ENCODE measurements around the gene USP9X.
A peak's percentile ranks its signal among the peaks of the same experiment; 100 is the strongest.
"Not testable (repeated sequence)": the region's sequence is repeated elsewhere in the genome, so short reads cannot be mapped to it uniquely, and the experiment has no call there.

The USP9X gene

DNA sequence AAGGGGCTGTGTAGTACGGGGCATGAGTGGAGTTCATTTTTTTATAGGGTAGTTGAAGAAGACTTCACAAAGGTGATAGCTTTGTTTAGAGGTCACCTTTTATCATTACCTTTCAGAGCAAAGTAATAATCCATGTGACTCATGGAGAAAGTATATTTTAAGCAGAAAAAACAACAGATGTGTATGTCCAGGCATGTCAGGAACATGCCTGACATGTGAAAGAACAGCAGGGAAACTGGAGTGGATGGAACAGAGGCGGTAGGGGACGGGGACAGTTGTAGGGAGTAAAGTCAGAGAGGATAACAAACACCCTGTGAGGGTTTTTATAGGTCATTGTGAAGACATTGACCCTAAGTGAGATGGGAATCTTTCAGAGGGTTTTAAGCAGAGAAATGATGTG lies 107.6 kb downstream of the USP9X start:
- DNase-seq = no peak

DNA sequence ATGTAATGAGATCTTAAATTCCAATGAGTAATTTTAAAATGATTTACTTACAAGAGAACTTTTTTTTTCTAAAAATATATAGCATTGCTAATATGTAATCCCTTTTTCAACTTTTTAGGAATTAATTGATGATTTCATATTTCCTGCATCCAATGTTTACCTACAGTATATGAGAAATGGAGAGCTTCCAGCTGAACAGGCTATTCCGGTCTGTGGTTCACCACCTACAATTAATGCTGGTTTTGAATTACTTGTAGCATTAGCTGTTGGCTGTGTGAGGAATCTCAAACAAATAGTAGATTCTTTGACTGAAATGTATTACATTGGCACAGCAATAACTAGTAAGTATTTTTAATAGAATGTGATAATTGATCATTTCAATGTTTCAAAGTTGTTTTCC lies 113.2 kb downstream of the USP9X start:
- no peak for DNase-seq

DNA sequence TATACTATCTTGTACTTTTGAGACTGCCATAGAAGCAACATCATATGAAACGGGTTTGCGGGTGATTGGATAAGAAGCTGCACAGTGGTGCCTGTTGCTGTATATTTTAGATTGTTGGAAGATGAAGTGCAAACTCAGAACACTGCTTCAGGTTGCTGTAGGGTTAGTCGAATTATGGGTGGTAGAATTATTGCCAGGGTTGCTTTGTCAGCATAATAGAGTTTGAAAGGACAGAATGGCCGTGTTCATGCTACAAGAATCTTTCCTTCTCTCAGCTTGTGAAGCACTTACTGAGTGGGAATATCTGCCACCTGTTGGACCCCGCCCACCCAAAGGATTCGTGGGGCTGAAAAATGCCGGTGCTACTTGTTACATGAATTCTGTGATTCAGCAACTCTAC lies 115.5 kb downstream of the USP9X start:
- no peak for DNase-seq

DNA sequence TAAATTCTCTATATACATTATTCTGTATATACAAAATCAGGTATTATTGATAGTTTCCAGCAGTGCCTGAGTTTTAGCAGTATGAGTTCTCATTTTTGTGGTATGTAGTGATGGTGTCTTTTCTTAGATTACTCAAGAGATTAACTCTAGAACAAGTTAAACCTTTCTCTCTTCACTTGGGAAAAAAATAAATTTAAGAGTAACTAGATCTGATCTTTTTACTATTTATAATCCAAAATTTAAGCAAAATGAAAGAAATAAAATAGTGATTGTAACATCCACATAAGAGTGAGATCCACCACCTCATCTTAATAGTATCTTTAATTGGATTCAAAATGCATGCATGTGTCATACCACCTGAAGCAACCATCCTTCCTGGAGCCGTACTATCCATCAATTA lies 124.6 kb downstream of the USP9X start:
- DNase-seq = no peak

DNA sequence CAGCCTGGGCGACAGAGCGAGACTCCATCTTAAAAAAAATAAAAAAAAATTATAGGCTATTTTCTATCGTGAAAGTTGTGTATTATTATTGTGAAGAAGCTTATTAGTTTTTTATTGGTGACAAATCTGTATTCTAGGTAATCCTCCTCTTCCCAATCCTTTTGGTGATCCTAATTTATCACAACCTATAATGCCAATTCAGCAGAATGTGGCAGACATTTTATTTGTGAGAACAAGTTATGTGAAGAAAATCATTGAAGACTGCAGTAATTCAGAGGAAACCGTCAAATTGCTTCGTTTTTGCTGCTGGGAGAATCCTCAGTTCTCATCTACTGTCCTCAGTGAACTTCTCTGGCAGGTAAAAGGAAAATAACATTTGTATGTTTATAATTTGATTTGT lies 139.4 kb downstream of the USP9X start:
- no peak for DNase-seq

DNA sequence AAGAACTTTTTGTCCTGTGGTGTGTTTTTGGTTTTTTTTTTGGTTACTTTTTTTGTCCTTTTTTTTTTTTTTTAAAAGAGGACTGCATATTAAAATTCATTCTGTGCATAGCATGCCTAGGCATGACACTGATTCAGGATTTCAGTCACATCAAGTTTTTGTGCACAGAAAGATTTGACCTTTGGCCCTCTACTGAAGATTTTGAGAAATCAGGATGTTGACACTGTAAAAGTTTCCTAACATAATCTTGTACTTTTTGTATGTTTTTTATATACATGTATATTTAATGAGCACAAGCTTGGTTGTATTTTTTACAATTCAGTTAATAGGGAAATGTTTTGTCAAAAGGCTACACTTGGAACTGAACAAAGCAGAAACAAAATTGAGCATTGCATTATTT lies 148.7 kb downstream of the USP9X start:
- no peak for DNase-seq

DNA sequence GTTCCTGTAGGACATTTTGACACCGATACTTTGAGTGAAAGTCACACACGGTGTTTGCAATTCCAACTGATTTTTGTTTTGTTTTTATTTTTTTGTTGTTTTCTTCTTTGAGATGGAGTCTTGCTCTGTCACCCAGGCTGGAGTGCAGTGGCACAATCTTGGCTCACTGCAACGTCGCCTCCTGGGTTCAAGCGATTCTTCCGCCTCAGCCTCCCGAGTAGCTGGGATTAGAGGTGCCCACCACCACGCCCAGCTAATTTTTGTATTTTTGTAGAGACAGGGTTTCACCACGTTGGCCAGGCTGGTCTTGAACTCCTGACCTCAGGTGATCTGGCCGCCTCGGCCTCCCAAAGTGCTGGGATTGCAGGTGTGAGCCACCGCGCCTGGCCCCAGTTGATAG lies 149.2 kb downstream of the USP9X start:
- DNase-seq = not testable (repeated sequence)

DNA sequence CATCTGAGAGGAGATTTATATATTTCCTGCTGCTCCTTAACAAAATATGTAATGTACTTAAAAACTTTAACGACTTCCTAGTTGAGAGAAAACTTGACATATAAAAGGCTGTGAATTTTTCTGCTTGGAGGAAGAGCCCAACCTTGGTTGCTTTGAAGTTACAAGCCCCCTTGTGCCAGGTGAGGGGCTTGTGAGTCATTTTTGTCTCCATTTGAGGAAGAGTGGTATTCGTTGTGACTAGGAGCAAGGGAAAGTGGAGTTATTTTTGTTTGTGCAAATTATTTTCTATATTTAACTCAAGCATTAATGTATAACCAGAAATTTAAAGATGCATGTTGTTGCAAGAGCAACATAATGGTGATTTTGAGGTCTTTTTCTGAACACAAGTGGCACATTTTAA lies 149.7 kb downstream of the USP9X start:
- no peak for DNase-seq

DNA sequence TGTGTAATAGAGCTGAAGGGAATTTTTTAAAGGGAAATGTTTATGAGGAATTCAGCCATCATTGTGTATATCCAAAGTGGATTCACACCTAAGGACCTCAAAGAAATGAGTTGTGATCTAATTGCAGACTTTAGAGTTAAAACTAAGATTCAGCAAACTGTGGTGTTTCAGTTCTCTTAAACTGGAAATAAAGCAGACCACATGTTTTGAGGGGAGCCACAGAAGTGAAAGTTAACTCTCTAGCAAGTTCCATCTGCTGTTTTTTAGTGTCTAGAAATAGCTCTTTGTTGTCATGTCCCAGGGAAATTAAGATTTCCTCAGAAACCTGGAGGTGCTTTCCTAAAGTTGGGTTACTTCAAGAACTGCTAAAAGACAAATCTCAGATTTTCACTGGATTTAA lies 151.4 kb downstream of the USP9X start:
- DNase-seq = no peak

DNA sequence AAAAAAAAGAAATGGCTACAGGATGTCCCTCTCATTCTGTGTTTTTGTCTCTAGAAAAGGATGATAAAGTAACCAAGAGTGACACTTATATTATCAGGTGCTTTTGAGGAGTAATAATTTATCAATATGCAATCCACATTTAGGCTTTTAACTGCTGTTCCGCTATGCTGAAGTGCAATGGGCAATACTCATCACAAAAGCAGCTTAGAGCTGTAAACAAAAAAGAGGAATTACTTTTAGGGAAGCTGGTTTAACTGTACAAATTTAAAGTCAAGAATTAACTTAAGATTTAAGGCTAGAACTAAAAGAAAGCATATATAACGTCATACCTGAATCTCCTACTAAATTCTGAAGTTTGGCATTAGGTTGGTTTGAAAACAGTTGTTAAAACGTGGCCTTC lies 155.3 kb downstream of the USP9X start:
- DNase-seq = no peak

DNA sequence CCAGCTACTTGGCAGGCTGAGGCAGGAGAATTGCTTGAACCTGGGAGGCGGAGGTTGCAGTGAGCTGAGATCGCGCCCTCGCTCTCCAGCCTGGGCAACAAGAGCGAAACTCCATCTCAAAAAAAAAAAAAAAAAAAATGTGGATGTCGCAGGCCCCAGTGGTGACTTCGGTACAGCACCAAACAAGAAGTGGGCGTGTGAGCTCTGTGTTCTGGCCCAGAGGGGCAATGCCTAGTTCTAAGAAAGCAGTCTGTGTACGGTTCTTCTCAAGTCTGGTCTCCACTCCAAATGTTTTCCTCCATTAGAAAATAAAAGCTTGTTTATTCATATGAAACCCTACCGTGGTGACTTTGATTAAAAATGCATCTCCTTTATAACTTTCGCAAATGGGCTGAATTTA lies 156.7 kb downstream of the USP9X start:
- DNase-seq = no peak

DNA sequence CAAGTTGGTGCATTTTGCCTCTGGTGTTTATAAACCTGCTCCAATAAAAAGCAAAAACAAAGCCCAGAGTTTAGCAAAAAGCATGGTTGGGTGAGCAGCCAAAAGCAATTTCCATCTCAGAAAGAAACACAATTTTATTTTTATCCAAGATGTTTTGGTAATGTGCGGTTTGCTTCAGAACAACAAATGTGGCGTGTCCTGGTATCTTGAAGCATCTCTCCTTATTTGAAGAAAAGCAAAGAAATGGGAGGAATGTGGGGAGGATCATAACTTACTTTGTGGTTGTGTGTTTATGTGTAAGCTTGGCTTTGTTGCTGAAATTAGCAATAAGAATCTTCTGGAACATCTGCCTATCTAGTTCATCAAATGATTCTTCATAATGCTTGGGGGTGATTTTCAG lies 160.4 kb downstream of the USP9X start:
- DNase-seq = no peak

DNA sequence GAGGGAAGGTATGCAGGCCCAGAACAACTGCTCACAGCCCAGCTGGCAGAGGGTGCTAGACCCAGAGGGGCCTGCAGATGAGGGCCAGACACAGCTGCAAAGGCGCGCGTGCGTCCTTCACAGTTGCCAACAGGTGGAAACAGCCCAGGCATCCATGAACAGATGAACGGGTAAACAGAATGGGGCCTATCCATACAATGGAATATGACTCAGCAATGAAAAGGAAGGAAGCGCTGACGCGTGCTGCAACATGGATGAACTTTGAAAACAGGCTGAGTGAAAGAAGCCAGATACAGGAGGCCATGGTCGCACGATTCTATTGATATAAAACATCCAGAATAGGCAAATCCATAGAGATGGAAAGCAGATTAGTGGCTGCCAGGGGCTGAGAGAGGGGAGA lies 165.6 kb downstream of the USP9X start:
- no peak for DNase-seq

DNA sequence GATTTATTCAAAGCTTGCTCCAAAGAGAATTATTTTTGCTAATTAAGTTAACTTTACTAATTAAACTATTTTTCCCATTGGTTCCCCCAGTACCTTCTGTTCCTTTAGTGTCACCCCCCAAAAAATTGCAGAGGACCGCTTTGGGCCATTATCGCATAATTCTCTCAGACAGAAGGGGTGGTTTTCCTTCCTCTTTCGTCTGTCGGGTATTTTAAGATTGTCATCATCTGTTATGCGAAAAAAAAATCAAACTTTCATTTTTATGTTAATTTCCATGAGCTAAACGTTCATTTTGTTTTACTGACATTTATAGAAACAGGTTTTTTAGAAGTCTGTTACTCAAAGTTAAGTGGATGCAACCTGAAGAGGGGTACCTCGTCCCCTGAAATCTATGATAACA lies 172.6 kb downstream of the USP9X start:
- DNase-seq = no peak

DNA sequence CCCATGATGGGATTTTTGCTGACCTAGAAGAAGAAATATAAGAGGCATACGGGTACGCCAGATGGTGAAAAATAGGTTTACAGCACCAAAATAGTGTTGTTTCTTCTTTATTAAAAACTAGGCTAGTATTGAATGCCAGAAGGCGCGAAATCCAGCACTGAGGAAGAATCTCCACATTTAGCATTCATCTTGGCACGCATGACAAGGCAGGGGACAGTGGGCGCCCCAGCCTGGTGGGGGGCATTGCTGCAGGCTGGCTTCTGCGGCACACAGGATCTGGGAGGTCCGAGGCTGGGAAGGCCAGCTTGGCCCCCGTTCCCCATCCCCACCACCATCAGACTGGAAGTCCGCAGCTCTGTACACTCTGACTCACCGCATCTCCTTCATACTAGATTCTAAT lies 173.0 kb downstream of the USP9X start:
- DNase-seq = no peak

DNA sequence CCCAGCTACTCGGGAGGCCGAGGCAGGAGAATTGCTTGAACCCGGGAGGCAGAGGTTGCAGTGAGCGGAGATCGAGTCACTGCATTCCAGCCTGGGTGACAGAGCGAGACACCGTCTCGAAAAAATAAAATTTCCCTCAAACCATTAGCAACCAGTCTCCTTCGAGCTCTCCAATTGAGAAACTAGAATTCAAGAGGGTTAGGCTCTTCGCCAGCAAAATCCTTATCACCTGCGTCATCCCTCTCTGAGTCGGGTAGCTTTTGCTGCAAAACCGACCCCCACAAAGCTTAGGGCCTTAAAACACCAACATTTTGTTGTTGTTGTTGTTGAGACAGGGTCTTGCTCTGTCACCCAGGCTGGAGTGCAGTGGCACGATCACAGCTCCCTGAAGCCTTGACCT lies 173.6 kb downstream of the USP9X start:
- no peak for DNase-seq

DNA sequence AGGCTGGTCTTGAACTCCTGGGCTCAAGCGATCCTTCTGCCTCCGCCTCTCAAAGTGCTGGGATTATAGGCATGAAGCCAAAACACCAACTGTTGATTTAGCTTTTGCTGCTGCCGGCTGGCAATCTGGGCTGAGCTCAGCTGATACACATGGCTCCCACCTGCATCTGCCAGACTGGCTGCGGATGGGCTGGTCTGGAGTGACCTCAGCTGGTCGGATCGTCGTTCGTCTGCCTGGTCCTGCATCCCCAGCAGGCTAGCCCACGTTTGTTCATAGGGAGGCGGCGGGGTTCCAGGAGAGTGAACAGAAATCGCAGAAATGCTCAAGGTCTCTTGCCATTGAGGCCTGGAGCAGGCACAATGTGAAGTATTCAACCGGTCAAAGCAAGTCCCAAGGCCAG lies 174.3 kb downstream of the USP9X start:
- no peak for DNase-seq

DNA sequence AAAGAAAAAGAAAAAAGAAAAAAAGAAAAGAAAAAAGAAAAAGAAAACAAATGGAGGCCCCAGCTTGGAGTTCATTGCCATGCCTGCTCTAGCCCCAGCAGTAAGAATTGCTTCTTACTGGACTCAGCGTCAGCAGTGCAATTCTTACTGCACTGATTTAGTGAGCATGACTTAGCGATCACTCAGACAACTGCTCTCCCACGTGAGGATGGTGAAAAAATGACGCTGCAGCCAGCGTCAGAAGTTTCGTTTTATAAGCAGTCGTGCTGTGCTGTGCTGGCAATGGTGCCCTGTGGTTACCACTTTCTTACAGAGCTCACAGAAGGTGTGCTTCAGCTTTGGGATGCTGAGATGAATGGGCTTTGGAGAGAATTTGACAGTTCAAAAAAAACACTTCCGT lies 180.4 kb downstream of the USP9X start:
- no peak for DNase-seq

DNA sequence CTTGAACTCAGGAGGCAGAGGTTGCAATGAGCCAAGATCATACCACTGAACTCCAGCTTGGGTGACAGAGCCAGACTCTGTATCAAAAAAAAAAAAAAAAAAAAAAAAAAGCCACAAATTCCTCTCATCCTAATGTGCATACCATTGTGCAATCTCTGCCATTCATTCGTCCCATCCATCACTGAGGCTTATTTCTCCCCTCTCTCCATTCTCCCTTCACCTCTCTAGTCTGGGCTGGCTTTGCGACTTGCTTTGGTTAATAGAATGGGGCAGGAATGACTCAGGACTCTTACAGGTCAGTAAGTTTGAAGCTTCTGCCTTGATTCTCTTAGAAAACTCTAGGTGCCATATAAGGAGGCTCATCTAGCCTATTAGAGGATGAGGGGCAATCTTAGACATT lies 188.4 kb downstream of the USP9X start:
- no peak for DNase-seq

DNA sequence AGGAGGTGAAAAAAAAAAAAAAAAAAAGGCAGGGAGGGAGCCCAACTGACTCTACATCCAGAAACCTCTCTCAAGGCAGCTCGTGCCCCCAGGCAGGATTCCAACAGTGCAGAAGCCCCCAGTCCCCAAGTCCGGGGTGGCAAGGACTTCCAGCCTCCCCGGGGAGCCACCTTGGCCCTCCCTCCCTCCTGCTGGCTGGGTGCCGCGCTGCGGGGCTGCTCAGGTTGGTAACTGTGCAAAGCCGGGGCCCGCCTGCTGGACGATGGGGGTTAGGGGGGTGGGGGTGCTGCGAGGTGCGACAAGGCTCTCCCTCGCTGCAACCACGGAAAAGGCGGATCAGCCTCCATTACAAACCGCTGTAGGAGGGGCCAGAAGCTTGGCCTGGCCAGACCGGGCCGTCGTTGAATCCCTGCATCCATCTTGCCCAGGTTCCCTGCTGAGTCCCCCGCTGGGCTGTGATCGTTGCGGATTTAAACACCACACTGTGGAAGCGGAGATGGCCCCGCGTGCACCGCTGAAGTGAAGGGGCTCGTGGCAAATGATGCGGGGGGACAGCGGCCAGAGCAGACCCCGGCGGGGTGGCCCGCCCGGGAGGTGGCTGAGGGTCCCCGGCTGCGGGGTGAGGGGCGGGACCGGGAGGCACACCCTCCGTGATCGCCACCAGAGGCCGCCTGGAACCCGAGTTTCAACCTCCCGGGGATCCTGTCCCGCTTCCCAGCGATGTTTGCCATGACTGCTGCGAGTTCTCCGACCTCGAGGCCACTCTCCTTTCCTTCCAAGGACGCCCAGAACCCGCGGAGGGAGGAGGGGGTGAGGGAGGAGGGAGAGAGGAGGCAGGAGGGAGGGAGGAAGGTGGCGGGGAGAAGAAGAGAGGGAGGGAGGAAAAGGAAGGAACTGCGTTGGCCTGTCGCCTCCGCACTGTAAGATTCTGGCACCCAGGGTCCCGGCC lies 190.7 kb downstream of the USP9X start:
- peak; percentile 82 for DNase-seq

DNA sequence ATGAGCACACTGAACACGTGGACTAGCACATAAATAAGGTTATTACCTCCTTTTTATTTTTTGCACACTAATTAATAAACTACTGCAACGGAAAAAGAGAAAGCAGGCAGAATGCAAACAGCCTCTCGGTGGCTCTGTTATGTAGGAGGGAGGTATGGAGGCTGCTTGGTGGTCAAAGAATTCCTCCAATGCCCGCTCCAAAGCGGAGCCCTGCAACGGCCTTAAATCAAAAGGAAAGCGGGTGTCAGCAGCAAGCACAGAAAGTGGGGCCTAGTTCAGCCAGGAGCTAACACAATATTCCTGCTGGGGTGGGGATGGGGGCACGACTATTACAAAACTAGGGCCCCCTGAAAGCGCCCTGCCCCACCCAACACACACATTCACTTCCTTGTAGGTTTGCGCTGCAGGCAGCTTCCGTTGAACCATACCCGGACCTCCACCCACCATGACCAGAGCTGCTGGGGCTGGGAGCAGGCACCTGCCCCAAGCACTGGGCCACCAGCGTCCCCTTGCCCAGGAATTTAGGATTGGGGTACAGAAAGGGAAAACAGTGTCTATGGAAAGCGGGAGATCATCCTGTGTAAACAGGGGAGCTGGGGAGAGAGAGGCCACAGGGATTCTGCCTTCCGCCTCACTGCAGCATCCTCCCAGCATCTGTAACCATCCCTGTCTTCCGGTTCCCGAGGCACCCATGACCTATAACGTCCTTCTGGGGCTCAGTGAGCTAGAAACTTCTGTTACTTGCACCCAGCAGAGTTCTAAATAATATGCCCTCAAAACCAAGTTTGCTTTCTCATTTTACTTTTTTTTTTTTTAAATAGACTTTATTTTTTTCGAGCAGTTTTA lies 191.6 kb downstream of the USP9X start:
- peak; percentile 27 for DNase-seq

DNA sequence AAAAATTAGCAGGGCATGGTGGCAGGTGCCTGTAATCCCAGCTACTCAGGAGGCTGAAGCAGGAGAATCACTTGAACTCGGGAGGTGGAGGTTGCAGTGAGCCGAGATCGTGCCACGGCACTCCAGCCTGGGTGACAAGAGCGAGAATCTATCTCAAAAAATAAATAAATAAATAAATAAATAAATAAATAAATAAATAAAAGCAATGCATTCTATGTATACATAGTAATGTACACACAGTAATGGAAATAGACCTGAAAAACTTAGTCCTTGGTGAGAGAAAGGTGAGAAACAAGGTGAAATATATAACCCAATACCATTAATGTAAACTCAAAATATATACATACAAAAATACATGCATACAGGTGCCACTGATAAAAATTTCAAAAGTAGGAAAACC lies 197.1 kb downstream of the USP9X start:
- not testable (repeated sequence) for DNase-seq

DNA sequence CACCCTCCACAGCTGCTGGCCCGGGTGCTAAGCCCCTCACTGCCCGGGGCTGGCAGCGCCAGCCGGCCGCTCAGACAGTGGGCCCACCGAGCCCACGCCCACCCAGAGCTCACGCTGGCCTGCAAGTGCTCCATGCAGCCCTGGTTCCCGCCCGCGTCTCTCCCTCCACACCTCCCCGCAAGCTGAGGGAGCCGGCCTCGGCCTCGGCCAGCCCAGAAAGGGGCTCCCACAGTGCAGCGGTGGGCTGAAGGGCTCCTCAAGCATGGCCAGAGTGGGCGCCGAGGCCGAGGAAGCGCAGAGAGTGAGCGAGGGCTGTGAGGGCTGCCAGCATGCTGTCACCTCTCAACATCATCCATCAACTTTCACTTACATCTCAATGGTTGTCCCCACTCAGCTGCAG lies 200.7 kb downstream of the USP9X start:
- DNase-seq = not testable (repeated sequence)

Measured in right hindlimb (tissue), 1 donor.